Heart left ventricle (tissue), 16 donors: Measurements from ENCODE around the gene CNOT3. TPM values are rescaled to one million over a fixed set of nuclear protein-coding genes. Genes with fewer than 3 reads are reported as not detected.
"Not testable (repeated sequence)": the region's sequence is repeated elsewhere in the genome, so short reads cannot be mapped to it uniquely, and the experiment has no call there.

Source experiments
- ATAC-seq, 4 donors: fragments of 200-7000 bp; cut with Tn5 transposase; one replicate each; pipeline ENCODE4 v1.9.1; 2020 to 2022; ENCODE audit warnings: moderate library complexity in 4 of 4, mild to moderate bottlenecking in 3 of 4, moderate number of reproducible peaks in 1 of 4
- DNase-seq, 5 donors: peaks; one replicate each; pipeline ENCODE4 v3.0.0-alpha.2; 2020
- H3K27ac ChIP-seq, 12 donors: fragments of 200-600 bp; sonication (generic) in 4 of 12; one replicate each; pipeline versions ENCODE4 v1.5.0 to v1.8.0; 2016 to 2022; ENCODE audit warnings: mild to moderate bottlenecking in 2 of 12
- H3K27me3 ChIP-seq, 9 donors: fragments of 200-600 bp; sonication (generic) in 2 of 9; one replicate each; pipeline versions ENCODE4 v1.5.1 to v1.8.0; 2016 to 2022; ENCODE audit warnings: mild to moderate bottlenecking in 3 of 9
- H3K36me3 ChIP-seq, 9 donors: fragments of 200-600 bp; sonication (generic) in 2 of 9; one replicate each; pipeline versions ENCODE4 v1.5.0 to v1.8.0; 2018 to 2022; ENCODE audit warnings: mild to moderate bottlenecking in 2 of 9
- H3K4me1 ChIP-seq, 12 donors: fragments of 200-600 bp; sonication (generic) in 4 of 12; one replicate each; pipeline versions ENCODE4 v1.5.0 to v1.8.0; 2016 to 2022; ENCODE audit warnings: mild to moderate bottlenecking in 3 of 12
- H3K4me3 ChIP-seq, 12 donors: fragments of 200-600 bp; sonication (generic) in 4 of 12; one replicate each; pipeline versions ENCODE4 v1.5.0 to v1.8.0; 2017 to 2022; ENCODE audit warnings: mild to moderate bottlenecking in 9 of 12, moderate library complexity in 4 of 12
- H3K9me3 ChIP-seq, 12 donors: fragments of 200-600 bp; sonication (generic) in 4 of 12; one replicate each; pipeline versions ENCODE4 v1.5.0 to v1.8.0; 2016 to 2022; ENCODE audit warnings: mild to moderate bottlenecking in 1 of 12
- POLR2A ChIP-seq, 2 donors: fragments of 450-650 bp; IDR thresholded peaks; one replicate each; pipeline ENCODE4 v1.6.1; 2017; ENCODE audit warnings: antibody characterized with exemption in 2 of 2, mild to moderate bottlenecking in 2 of 2, moderate library complexity in 2 of 2
- WGBS, 4 donors: extraction: QIAGEN DNeasy Blood & Tissue Kit in 2 of 4; methylation state at CpG; one replicate each; pipeline versions ENCODE4 v1.1.5 to v1.1.7; 2013 to 2018; 5-methylcytosine and 5-hydroxymethylcytosine counted together
- intact Hi-C, 10 donors: fragments of 100-400 bp; cut with DNase I; formaldehyde crosslinking; loops; one replicate each; pipeline versions ENCODE4 v1.11.1 to v1.14.2; 2022
- polyA plus RNA-seq, 2 donors: library from polyadenylated mRNA; stranded (reverse); fragments of 200-250 nt; gene quantifications; one replicate each; pipeline ENCODE4 v1.2.3, GENCODE V29; 2013
- total RNA-seq, 9 donors: library from RNA; depleted of rRNA in 2 of 9; stranded (reverse); fragments of >200 nt in 2 of 9; fragmentation: NEBNext Ultra II Directional in 3 of 9; extraction: Animal tissue kit (Norgen Biotek cat#: 25700) in 3 of 9; gene quantifications; one replicate each; pipeline versions ENCODE4 v1.1.0 to v1.2.4, GENCODE V29; 2016 to 2023
- TF ChIP-seq, protein P1 (sequence below), 12 donors: fragments of 200-600 bp; sonication (generic) in 4 of 12; IDR thresholded peaks; one replicate each; pipeline versions ENCODE4 v1.5.0 to v1.8.0; 2018 to 2022; ENCODE audit warnings: antibody characterized with exemption in 12 of 12, mild to moderate bottlenecking in 5 of 12
- donor health status: ischemic (EF 13 %, LVEDD 7.1; RV severe dilation, severe dysfunction).
- donor health status: healthy with polysubstance abuse.
- donor health status: DM: no; HTN: yes; CAD: no.
- donor health status: DM: no; HTN: no; CAD: no.
- donor health status: ischemic (EF 25% LVEDD 6.9; RV normal size, moderate dysfunction).
- donor health status: ischemic (EF 25% LVEDD 5.7; RV mildly dilated, moderate dysfunction).
- donor health status: healthy.
- donor health status: DM: yes; HTN: yes; CAD: no.
- donor health status: ischemic (EF 35%, LVEDD 5.7; RV mildly dilated, moderate dysfunction).
- donor health status: nonischemic (EF 11% LVEDD 7.7; RV severe dilation, severe dysfunction).
- donor health status: DM: yes; HTN: yes; CAD: no.
- donor health status: PGD.
- donor health status: ischemic (EF 29% LVEDD 5.4; RV normal size, mild dysfunction).
- donor health status: nonischemic (EF 23%, LVEDD 6.1; RV moderate dilation, normal function).

Gene CNOT3
- total and polyA plus RNA-seq, 11 donors = 12.6 to 28.2 (median 18.1) TPM

- H3K4me1 ChIP-seq = peaks cover 0 to 16% (median 5%) of the 10 kb centered on the region in 12 donors
- TF ChIP-seq, protein P1, sequence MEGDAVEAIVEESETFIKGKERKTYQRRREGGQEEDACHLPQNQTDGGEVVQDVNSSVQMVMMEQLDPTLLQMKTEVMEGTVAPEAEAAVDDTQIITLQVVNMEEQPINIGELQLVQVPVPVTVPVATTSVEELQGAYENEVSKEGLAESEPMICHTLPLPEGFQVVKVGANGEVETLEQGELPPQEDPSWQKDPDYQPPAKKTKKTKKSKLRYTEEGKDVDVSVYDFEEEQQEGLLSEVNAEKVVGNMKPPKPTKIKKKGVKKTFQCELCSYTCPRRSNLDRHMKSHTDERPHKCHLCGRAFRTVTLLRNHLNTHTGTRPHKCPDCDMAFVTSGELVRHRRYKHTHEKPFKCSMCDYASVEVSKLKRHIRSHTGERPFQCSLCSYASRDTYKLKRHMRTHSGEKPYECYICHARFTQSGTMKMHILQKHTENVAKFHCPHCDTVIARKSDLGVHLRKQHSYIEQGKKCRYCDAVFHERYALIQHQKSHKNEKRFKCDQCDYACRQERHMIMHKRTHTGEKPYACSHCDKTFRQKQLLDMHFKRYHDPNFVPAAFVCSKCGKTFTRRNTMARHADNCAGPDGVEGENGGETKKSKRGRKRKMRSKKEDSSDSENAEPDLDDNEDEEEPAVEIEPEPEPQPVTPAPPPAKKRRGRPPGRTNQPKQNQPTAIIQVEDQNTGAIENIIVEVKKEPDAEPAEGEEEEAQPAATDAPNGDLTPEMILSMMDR (IDR thresholded peaks at IDR 0.05) = no peak
- WGBS, 4 donors = 9 to 11% (median 10%) methylated on average over 14 of the region's 14 CpGs
- DNase-seq (peak in 1 of 5 donors; percentile 68), ATAC-seq (peak in 3 of 4 donors; percentile 45 to 52 (median 47))
- peaks cover 0 to 48% (median 14%) of the 10 kb centered on the region in 9 donors for H3K27me3 ChIP-seq
- H3K9me3 ChIP-seq = no peaks in the 10 kb centered on the region
- H3K4me3 ChIP-seq = peak overlapping the region in 8 of 12 donors; percentile 11 to 48 (median 24)
- H3K27ac ChIP-seq = peak overlapping the region in 2 of 12 donors; percentile 2 to 76
- H3K36me3 ChIP-seq = no peaks in the 10 kb centered on the region
- intact Hi-C loops = no loop called here
Observed at GRCh38 chr19:54096617-54097106, 40.9 kb upstream of the CNOT3 start.

GRCh38 chr19:54099190-54099902 is 38.2 kb upstream of the CNOT3 start:
- TF ChIP-seq, protein P1 (IDR thresholded peaks at IDR 0.05) = no peak
- no peak for TF ChIP-seq POLR2A (IDR thresholded peaks at IDR 0.05)
- intact Hi-C loops = no loop called here
- peaks cover 0 to 34% (median 14%) of the 10 kb centered on the region in 9 donors for H3K27me3 ChIP-seq
- peaks cover 0 to 2% (median 0%) of the 10 kb centered on the region in 9 donors for H3K36me3 ChIP-seq
- ATAC-seq (no peak), DNase-seq (no peak)
- WGBS, 4 donors = 79 to 87% (median 83%) methylated on average over 12 of the region's 12 CpGs
- H3K9me3 ChIP-seq = no peaks in the 10 kb centered on the region
- peak overlapping the region in 1 of 12 donors; percentile 51 for H3K4me3 ChIP-seq
- H3K27ac ChIP-seq = no peak overlapping the region
- H3K4me1 ChIP-seq = peaks cover 3 to 29% (median 14%) of the 10 kb centered on the region in 12 donors

DNA sequence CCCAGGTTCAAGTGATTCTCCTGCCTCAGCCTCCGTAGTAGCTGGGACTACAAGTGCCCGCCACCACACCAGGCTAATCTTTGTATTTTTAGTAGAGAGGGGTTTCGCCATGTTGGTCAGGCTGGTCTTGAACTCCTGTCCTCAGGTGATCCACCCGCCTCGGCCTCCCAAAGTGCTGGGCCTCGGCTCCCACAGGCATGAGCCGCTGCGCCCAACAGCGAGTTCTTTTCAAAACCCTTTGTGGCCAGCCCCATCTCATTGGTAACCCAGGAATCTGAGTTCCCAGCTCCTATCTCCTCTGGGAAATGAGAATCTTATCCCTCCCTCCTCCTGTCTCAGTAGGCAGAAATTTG is 37.7 kb upstream of the CNOT3 start:
- not testable (repeated sequence) for H3K36me3 ChIP-seq, H3K9me3 ChIP-seq, DNase-seq, ATAC-seq
- Histone ChIP-seq H3K4me1 (peaks cover 3 to 29% (median 15%) of the 10 kb centered on the region in 12 donors), H3K27ac (peak overlapping the region in 1 of 12 donors; percentile 68), H3K27me3 (peaks cover 0 to 29% (median 12%) of the 10 kb centered on the region in 9 donors), H3K4me3 (peak overlapping the region in 1 of 12 donors; percentile 51)
- WGBS, 4 donors = 76 to 86% (median 81%) methylated on average over 9 of the region's 9 CpGs
- intact Hi-C loops = loop anchor here in 2 of 10 donors (5.0 to 10.0 kb wide), 2 partner anchors 225 to 233 kb away; partner anchors contain the start of gene MYADM (in 1 of the 2)

- ATAC-seq = no peak
- WGBS, 4 donors = 35 to 52% (median 47%) methylated on average over 5 of the region's 5 CpGs
Observed at GRCh38 chr19:54100561-54100960, 37.0 kb upstream of the CNOT3 start, which contains the start of gene OSCAR. Gene OSCAR (minus strand): TSS chr19:54100803. CDS start chr19:54100792, 11 bp downstream.

More at GRCh38 chr19:54100561-54100960, 37.0 kb upstream of the CNOT3 start, which contains the start of gene OSCAR:
- no peak for TF ChIP-seq POLR2A (IDR thresholded peaks at IDR 0.05)
- TF ChIP-seq, protein P1 (IDR thresholded peaks at IDR 0.05) = no peak
- Histone ChIP-seq H3K27me3 (peaks cover 0 to 22% (median 5%) of the 10 kb centered on the region in 9 donors), H3K9me3 (no peaks in the 10 kb centered on the region), H3K4me1 (peaks cover 3 to 28% (median 15%) of the 10 kb centered on the region in 12 donors), H3K27ac (peak within 1 kb of the TSS in 1 of 12 donors; percentile 68), H3K4me3 (peak within 1 kb of the TSS in 1 of 12 donors; percentile 51), H3K36me3 (peaks cover 0 to 8% (median 5%) of the 10 kb centered on the region in 9 donors)
- DNase-seq = peak in 1 of 5 donors; percentile 68
- intact Hi-C loops = loop anchor here in 2 of 10 donors (5.0 to 10.0 kb wide), 2 partner anchors 226 to 233 kb away; partner anchors contain the start of gene MYADM (in 1 of the 2)
